ENCODE data around the gene TOM1. TPM values are rescaled to one million over a fixed set of nuclear protein-coding genes. Genes with fewer than 3 reads are reported as not detected.
A peak's percentile ranks its signal among the peaks of the same experiment; 100 is the strongest.

TOM1 gene
- total RNA-seq, 1 donor from 2014 or later: 120 TPM

DNA sequence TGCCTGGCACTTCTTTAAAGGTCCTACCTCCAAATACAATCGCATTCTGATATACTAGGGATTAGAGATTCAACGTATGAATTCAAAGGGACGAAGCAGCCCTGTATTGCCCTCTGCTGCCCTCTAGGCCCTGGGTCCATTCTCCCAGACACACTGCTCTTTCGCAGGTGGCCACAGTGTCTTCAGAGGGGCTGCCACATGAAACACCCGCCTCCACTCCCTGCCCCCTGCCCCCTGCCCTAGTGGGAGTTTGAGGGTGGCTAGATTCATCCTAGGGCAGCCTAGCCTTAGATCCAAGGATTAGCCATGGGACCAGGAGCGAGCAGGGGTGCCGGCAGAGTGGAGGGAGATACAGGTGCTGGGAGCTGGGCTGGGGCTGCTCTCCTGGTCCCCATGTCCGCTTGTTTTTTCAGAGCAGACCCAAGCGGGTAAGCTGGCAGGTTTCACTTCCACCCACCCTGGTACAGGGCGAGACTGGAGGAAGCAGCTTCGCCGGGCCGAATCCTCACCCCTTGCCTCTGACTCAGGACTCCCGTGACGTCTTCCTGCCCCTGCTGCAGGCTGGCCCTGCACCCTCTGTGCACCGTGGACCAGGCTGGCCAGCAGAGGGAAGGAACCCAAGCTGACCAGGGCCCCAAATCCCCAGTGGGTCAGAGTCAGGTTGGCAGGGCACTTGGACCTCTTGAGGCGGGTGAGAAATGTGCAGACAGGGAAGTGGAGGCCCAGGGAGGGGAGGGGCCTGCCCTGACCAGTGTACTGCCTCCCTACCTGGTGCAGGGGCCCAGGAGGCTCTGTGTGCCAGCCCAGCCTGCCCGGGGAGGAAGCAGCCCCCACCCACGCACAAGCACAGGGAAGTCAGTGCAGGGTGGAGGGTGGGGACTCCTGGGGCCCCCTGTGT lies 52.8 kb downstream of the TOM1 start:
- Histone ChIP-seq H3K36me3 (peaks cover 0 to 6% of the 10 kb centered on the region in 2 donors), H3K4me3 (no peak overlapping the region), H3K27me3 (no peaks in the 10 kb centered on the region), H3K4me1 (peaks cover 37% of the 10 kb centered on the region), H3K27ac (peak overlapping the region; percentile 86), H3K9me3 (no peaks in the 10 kb centered on the region)
- no peak for DNase-seq (ENCODE audit: extremely low spot score in 2 of 2)
- TF ChIP-seq POLR2AphosphoS5 (IDR thresholded peaks at IDR 0.05; ENCODE audit: insufficient read depth in 1 of 2, low read depth in 1 of 2) (peak in 1 of 2 donors; percentile 57), POLR2A (IDR thresholded peaks at IDR 0.05) (no peak)
- intact Hi-C loops (cut with DNase I): loop anchor here (5.0 kb wide), 1 partner anchor 235 kb away; no protein-coding TSS in a partner anchor

DNA sequence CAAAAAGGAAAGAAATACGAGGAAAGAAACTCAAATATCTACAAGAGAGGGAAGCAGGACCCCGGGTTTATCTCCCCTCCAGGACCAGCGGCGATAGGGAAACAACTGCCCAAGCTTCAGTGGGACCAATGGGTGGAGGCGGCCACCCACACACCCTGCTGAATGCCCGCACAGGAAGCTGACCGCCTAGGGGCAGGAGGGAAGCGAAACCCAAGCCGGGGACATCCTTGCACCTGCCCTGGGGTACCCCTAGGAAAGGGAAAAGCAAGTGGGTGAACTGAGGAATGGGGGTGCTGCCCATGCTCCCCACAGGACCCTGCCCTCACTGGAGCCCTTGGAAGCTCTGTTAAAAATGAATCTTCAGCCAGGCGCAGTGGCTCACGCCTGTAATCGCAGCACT lies 53.6 kb downstream of the TOM1 start:
- Histone ChIP-seq H3K27me3 (no peaks in the 10 kb centered on the region), H3K4me3 (no peak overlapping the region), H3K27ac (peak overlapping the region; percentile 86), H3K36me3 (no peaks in the 10 kb centered on the region), H3K4me1 (peaks cover 37% of the 10 kb centered on the region), H3K9me3 (no peaks in the 10 kb centered on the region)
- intact Hi-C loops (cut with DNase I): loop anchor here (5.0 kb wide), 1 partner anchor 234 kb away; no protein-coding TSS in a partner anchor
- DNase-seq (ENCODE audit: extremely low spot score in 2 of 2): no peak
- TF ChIP-seq, protein P1, sequence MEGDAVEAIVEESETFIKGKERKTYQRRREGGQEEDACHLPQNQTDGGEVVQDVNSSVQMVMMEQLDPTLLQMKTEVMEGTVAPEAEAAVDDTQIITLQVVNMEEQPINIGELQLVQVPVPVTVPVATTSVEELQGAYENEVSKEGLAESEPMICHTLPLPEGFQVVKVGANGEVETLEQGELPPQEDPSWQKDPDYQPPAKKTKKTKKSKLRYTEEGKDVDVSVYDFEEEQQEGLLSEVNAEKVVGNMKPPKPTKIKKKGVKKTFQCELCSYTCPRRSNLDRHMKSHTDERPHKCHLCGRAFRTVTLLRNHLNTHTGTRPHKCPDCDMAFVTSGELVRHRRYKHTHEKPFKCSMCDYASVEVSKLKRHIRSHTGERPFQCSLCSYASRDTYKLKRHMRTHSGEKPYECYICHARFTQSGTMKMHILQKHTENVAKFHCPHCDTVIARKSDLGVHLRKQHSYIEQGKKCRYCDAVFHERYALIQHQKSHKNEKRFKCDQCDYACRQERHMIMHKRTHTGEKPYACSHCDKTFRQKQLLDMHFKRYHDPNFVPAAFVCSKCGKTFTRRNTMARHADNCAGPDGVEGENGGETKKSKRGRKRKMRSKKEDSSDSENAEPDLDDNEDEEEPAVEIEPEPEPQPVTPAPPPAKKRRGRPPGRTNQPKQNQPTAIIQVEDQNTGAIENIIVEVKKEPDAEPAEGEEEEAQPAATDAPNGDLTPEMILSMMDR (IDR thresholded peaks at IDR 0.05): no peak
- TF ChIP-seq POLR2A (IDR thresholded peaks at IDR 0.05): no peak
- TF ChIP-seq POLR2AphosphoS5 (IDR thresholded peaks at IDR 0.05; ENCODE audit: insufficient read depth in 1 of 2, low read depth in 1 of 2): no peak

DNA sequence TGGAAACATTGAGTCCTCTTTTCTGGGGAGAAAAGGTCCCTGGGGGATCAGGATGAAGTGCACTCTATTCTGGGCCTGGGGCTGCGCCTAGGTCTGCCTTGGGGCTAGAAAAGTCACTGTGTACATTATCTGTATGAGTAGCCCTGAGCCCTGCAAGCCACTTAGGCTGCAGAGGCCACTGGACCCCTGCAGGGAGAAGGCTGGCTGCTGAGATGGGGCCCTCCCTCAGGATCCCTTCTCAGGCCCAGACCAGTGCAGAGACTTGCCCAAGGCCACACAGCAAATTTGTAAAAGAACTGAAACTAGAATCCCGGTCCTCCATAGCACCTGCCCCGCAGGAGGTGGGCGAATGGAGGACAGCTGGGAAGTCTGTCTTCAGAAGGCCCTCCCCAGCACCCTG lies 54.4 kb downstream of the TOM1 start:
- no peak for DNase-seq (ENCODE audit: extremely low spot score in 2 of 2)
- TF ChIP-seq POLR2AphosphoS5 (IDR thresholded peaks at IDR 0.05; ENCODE audit: insufficient read depth in 1 of 2, low read depth in 1 of 2) (no peak), POLR2A (IDR thresholded peaks at IDR 0.05) (no peak)
- TF ChIP-seq, protein P1 (IDR thresholded peaks at IDR 0.05): no peak
- H3K27me3 ChIP-seq: no peaks in the 10 kb centered on the region
- no peak overlapping the region for H3K4me3 ChIP-seq
- no peak overlapping the region for H3K27ac ChIP-seq
- H3K9me3 ChIP-seq: no peaks in the 10 kb centered on the region
- intact Hi-C loops (cut with DNase I): loop anchor here (5.0 kb wide), 1 partner anchor 233 kb away; no protein-coding TSS in a partner anchor
- peaks cover 34% of the 10 kb centered on the region for H3K4me1 ChIP-seq
- H3K36me3 ChIP-seq: no peaks in the 10 kb centered on the region

DNA sequence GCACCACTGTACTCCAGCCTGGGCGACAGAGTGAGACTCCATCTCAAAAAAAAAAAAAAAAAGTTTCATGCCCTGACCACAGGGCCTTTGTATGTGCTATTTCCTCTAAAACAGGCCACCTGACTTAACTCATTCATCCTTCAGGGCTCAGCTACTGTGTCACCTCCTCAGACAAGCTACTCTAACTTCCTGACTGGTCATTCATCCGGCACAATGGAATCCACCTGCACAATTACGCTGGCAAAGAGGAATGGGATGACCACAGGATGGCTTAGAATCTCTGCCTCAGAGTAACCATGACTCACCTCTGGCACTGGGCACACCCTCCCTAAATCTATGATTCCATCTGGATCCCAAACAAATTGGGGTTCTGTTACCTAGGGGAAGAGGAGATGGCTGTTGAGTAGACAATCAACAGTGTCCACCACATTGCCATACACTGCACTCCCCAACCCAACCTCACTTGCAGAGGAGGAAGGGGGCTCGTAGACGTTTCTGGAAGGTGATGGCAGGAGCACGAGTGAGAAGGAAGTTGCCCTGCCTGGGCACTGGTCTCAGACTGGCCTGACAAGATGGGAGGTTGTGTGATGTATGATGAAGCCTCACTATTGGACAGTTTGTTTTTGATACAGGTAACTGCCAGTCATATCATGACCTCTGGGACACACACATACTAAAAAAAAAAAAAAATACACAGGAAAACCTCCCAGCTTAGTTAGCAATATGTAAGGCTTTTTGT lies 58.4 kb downstream of the TOM1 start:
- Histone ChIP-seq H3K27me3 (no peaks in the 10 kb centered on the region), H3K27ac (no peak overlapping the region), H3K4me1 (no peaks in the 10 kb centered on the region), H3K4me3 (no peak overlapping the region), H3K9me3 (no peaks in the 10 kb centered on the region), H3K36me3 (no peaks in the 10 kb centered on the region)
- no peak for DNase-seq (ENCODE audit: extremely low spot score in 2 of 2)
- intact Hi-C loops (cut with DNase I): no loop called here
- TF ChIP-seq POLR2AphosphoS5 (IDR thresholded peaks at IDR 0.05; ENCODE audit: insufficient read depth in 1 of 2, low read depth in 1 of 2) (no peak), POLR2A (IDR thresholded peaks at IDR 0.05) (no peak)
- TF ChIP-seq, protein P1 (IDR thresholded peaks at IDR 0.05): no peak

DNA sequence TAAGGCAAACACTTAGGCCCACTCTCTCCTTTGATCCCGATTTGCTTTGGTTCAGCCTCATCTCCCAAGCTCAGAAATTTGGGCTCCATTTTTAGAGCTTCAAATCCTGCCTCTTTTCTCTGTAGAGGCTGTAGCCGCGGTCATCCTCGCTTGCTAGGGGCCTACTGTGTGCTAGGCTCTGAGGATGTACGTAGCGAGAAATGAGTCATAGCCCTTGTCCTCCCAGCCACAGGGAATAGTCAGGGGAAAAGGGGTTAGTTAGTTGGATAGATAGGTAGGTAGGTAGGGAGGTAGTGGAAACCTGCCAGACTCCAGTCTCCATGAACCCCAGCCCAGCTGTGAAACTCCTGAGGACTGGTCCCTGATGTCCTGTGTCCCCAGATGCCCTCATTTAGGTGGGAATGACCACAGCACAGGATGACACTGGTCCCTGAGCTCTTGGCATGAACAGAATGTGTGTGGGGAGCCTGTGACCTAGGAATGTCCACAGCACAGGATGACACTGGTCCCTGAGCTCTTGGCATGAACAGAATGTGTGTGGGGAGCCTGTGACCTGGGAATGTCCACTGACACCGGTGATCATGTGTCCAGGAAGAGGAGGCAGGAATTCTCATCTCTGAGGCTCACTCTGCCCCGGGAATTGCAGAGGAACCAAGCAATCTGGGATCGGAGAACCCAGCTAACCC lies 59.8 kb downstream of the TOM1 start:
- Histone ChIP-seq H3K36me3 (no peaks in the 10 kb centered on the region), H3K4me3 (no peak overlapping the region), H3K4me1 (no peaks in the 10 kb centered on the region), H3K27ac (no peak overlapping the region), H3K27me3 (no peaks in the 10 kb centered on the region), H3K9me3 (no peaks in the 10 kb centered on the region)
- intact Hi-C loops (cut with DNase I): no loop called here
- TF ChIP-seq, protein P1 (IDR thresholded peaks at IDR 0.05): no peak
- TF ChIP-seq POLR2A (IDR thresholded peaks at IDR 0.05): no peak
- no peak for TF ChIP-seq POLR2AphosphoS5 (IDR thresholded peaks at IDR 0.05; ENCODE audit: insufficient read depth in 1 of 2, low read depth in 1 of 2)
- no peak for DNase-seq (ENCODE audit: extremely low spot score in 2 of 2)
